Activated B cell treated with CpG ODN at 0.5 μM for 24 hours (primary cell): ENCODE measurements around the gene PLXNA4. TPM values are rescaled to one million over a fixed set of nuclear protein-coding genes. Genes with fewer than 3 reads are reported as not detected.

ENCODE experiments used
- ATAC-seq: fragments of 200-7000 bp; cut with Tn5 transposase; one replicate; pipeline ENCODE4 v1.10.0; 2021; ENCODE audit warnings: low read depth, mild to moderate bottlenecking, moderate library complexity
- CTCF ChIA-PET: fragments of 350-600 bp; sonication (Branson Sonifier 250); formaldehyde crosslinking; loops from one replicate; lab custom pipeline; 2021; ENCODE audit warnings: antibody characterized with exemption; lab: Charles Lee
- POLR2A ChIA-PET: fragments of 350-600 bp; sonication (Branson Sonifier 250); formaldehyde crosslinking; loops from one replicate; lab custom pipeline; 2021; ENCODE audit warnings: antibody characterized with exemption; lab: Charles Lee
- DNase-seq: peaks from one replicate; pipeline ENCODE4 v3.0.0; 2022
- H3K27ac Mint-ChIP-seq: one replicate; pipeline ENCODE4 v1.8.0; 2020; ENCODE audit warnings: mixed read lengths
- H3K27me3 Mint-ChIP-seq: one replicate; pipeline ENCODE4 v1.8.0; 2021; ENCODE audit warnings: mixed read lengths
- H3K36me3 Mint-ChIP-seq: one replicate; pipeline ENCODE4 v1.8.0; 2021; ENCODE audit warnings: low read depth, mixed read lengths
- H3K4me1 Mint-ChIP-seq: one replicate; pipeline ENCODE4 v1.8.0; 2021; ENCODE audit warnings: mixed read lengths
- H3K4me3 Mint-ChIP-seq: one replicate; pipeline ENCODE4 v1.8.0; 2020; ENCODE audit warnings: mild to moderate bottlenecking, mixed read lengths
- H3K9me3 Mint-ChIP-seq: one replicate; pipeline ENCODE4 v1.8.0; 2020; ENCODE audit warnings: mixed read lengths
- CTCF ChIP-seq: fragments of 200-600 bp; IDR thresholded peaks from one replicate; pipeline ENCODE4 v1.8.0; 2022; ENCODE audit warnings: antibody characterized with exemption, mild to moderate bottlenecking
- intact Hi-C: fragments of 100-400 bp; cut with micrococcal nuclease; formaldehyde crosslinking; loops from one replicate; pipeline ENCODE4 v1.15.1; 2024
- total RNA-seq: library from RNA; stranded (reverse); gene quantifications from 2 replicates; pipeline ENCODE4 v1.2.3, GENCODE V29; 2022

Gene PLXNA4
- total RNA-seq, 1 donor from 2014 or later: not detected

GRCh38 chr7:132425942-132426341 is 150.3 kb downstream of the PLXNA4 start:
- no peak for TF ChIP-seq CTCF

GRCh38 chr7:132424821-132425724 is 151.2 kb downstream of the PLXNA4 start:
- POLR2A ChIA-PET: no interaction called here
- no peaks in the 10 kb centered on the region for H3K36me3 Mint-ChIP-seq
- CTCF ChIA-PET: no interaction called here
- DNase-seq (no peak), ATAC-seq (no peak)
- no peaks in the 10 kb centered on the region for H3K27me3 Mint-ChIP-seq
- no peak for TF ChIP-seq CTCF
- H3K27ac Mint-ChIP-seq: no peak overlapping the region
- no peak overlapping the region for H3K4me3 Mint-ChIP-seq
- H3K9me3 Mint-ChIP-seq: no peaks in the 10 kb centered on the region
- intact Hi-C loops: no loop called here
- H3K4me1 Mint-ChIP-seq: no peaks in the 10 kb centered on the region

More at GRCh38 chr7:132425942-132426341, 150.3 kb downstream of the PLXNA4 start:
- Mint-ChIP-seq H3K9me3 (no peaks in the 10 kb centered on the region), H3K36me3 (no peaks in the 10 kb centered on the region), H3K4me3 (no peak overlapping the region), H3K27me3 (no peaks in the 10 kb centered on the region), H3K4me1 (no peaks in the 10 kb centered on the region), H3K27ac (no peak overlapping the region)
- ChIA-PET CTCF (no interaction called here), POLR2A (no interaction called here)
- ATAC-seq (no peak), DNase-seq (no peak)
- intact Hi-C loops: no loop called here

GRCh38 chr7:132424277-132424676 is 152.0 kb downstream of the PLXNA4 start:
- TF ChIP-seq CTCF: no peak
- Mint-ChIP-seq H3K9me3 (no peaks in the 10 kb centered on the region), H3K36me3 (no peaks in the 10 kb centered on the region), H3K4me1 (no peaks in the 10 kb centered on the region), H3K27ac (no peak overlapping the region), H3K4me3 (no peak overlapping the region), H3K27me3 (no peaks in the 10 kb centered on the region)
- intact Hi-C loops: no loop called here
- no peak for ATAC-seq
- no peak for DNase-seq
- ChIA-PET CTCF (no interaction called here), POLR2A (no interaction called here)

GRCh38 chr7:132423594-132424200 is 152.6 kb downstream of the PLXNA4 start:
- POLR2A ChIA-PET: no interaction called here
- intact Hi-C loops: no loop called here
- DNase-seq: no peak

More at GRCh38 chr7:132423594-132424200, 152.6 kb downstream of the PLXNA4 start:
- TF ChIP-seq CTCF: no peak
- H3K4me1 Mint-ChIP-seq: no peaks in the 10 kb centered on the region
- no peaks in the 10 kb centered on the region for H3K9me3 Mint-ChIP-seq
- no peaks in the 10 kb centered on the region for H3K27me3 Mint-ChIP-seq
- no peak for ATAC-seq
- H3K27ac Mint-ChIP-seq: no peak overlapping the region
- no peak overlapping the region for H3K4me3 Mint-ChIP-seq
- H3K36me3 Mint-ChIP-seq: no peaks in the 10 kb centered on the region
- CTCF ChIA-PET: no interaction called here
